ENCODE results near the gene BUD23. TPM values are rescaled to one million over a fixed set of nuclear protein-coding genes. Genes with fewer than 3 reads are reported as not detected.
"Not testable (repeated sequence)": the region's sequence is repeated elsewhere in the genome, so short reads cannot be mapped to it uniquely, and the experiment has no call there.

Gene BUD23
- total RNA-seq, 3 donors from 2014 or later = 39.5 to 49.8 (median 41.0) TPM

- no peak overlapping the region for H3K4me3 ChIP-seq
- H3K9me3 ChIP-seq = peaks cover 7 to 10% of the 10 kb centered on the region in 2 donors
- no peak overlapping the region for H3K27ac ChIP-seq
- no peak for DNase-seq (ENCODE audit: low spot score in 2 of 2)
- no peak for TF ChIP-seq POLR2AphosphoS5 (IDR thresholded peaks at IDR 0.05)
- TF ChIP-seq CTCF (IDR thresholded peaks at IDR 0.05) = no peak
- TF ChIP-seq POLR2A (IDR thresholded peaks at IDR 0.05) = no peak
- H3K36me3 ChIP-seq = no peaks in the 10 kb centered on the region
- H3K27me3 ChIP-seq = no peaks in the 10 kb centered on the region
- intact Hi-C loops (cut with DNase I; ENCODE audit: low total_unique reads) = no loop called here
- no peaks in the 10 kb centered on the region for H3K4me1 ChIP-seq
Observed at GRCh38 chr7:73659983-73660382, 23.4 kb upstream of the BUD23 start.

GRCh38 chr7:73660594-73660993, 22.8 kb upstream of the BUD23 start:
- H3K36me3 ChIP-seq; H3K4me1 ChIP-seq; H3K27me3 ChIP-seq; H3K27ac ChIP-seq; DNase-seq (ENCODE audit: low spot score in 2 of 2); intact Hi-C loops (cut with DNase I; ENCODE audit: low total_unique reads); H3K4me3 ChIP-seq: not testable (repeated sequence)
- peaks cover 7 to 10% of the 10 kb centered on the region in 2 donors for H3K9me3 ChIP-seq

GRCh38 chr7:73663033-73663432, 20.4 kb upstream of the BUD23 start:
- no peaks in the 10 kb centered on the region for H3K36me3 ChIP-seq
- intact Hi-C loops (cut with DNase I; ENCODE audit: low total_unique reads) = no loop called here
- no peaks in the 10 kb centered on the region for H3K4me1 ChIP-seq
- no peak for DNase-seq (ENCODE audit: low spot score in 2 of 2)
- H3K4me3 ChIP-seq = no peak overlapping the region
- H3K9me3 ChIP-seq = peaks cover 7 to 10% of the 10 kb centered on the region in 2 donors
- no peak overlapping the region for H3K27ac ChIP-seq
- TF ChIP-seq POLR2AphosphoS5 (IDR thresholded peaks at IDR 0.05) = no peak
- TF ChIP-seq POLR2A (IDR thresholded peaks at IDR 0.05) = no peak
- no peaks in the 10 kb centered on the region for H3K27me3 ChIP-seq

GRCh38 chr7:73667344-73668102, 15.9 kb upstream of the BUD23 start, which contains the start of gene VPS37D:
TSS of gene VPS37D (plus strand) at chr7:73667831. CDS start at chr7:73667959, 128 bp downstream.
- peak in 2 of 3 donors; percentile 10 to 99 for TF ChIP-seq CTCF (IDR thresholded peaks at IDR 0.05)
- TF ChIP-seq POLR2A (IDR thresholded peaks at IDR 0.05) = no peak
- peak in 1 of 3 donors; percentile 36 for TF ChIP-seq POLR2AphosphoS5 (IDR thresholded peaks at IDR 0.05)

GRCh38 chr7:73668103-73668885, 15.1 kb upstream of the BUD23 start:
- H3K9me3 ChIP-seq = peaks cover 0 to 2% of the 10 kb centered on the region in 2 donors
- H3K27me3 ChIP-seq = no peaks in the 10 kb centered on the region
- H3K27ac ChIP-seq = peak overlapping the region; percentile 35 to 40
- no peak for DNase-seq (ENCODE audit: low spot score in 2 of 2)
- intact Hi-C loops (cut with DNase I; ENCODE audit: low total_unique reads) = no loop called here
- H3K4me1 ChIP-seq = no peaks in the 10 kb centered on the region
- peak overlapping the region; percentile 44 to 97 (median 72) for H3K4me3 ChIP-seq
- TF ChIP-seq CTCF (IDR thresholded peaks at IDR 0.05) (no peak), POLR2AphosphoS5 (IDR thresholded peaks at IDR 0.05) (no peak), POLR2A (IDR thresholded peaks at IDR 0.05) (no peak)
- H3K36me3 ChIP-seq = no peaks in the 10 kb centered on the region

More at GRCh38 chr7:73667344-73668102, 15.9 kb upstream of the BUD23 start, which contains the start of gene VPS37D:
- no peaks in the 10 kb centered on the region for H3K4me1 ChIP-seq
- H3K4me3 ChIP-seq = peak within 1 kb of the TSS; percentile 44 to 97 (median 72)
- DNase-seq (ENCODE audit: low spot score in 2 of 2) = peak; percentile 76 to 93
- H3K9me3 ChIP-seq = peaks cover 7 to 10% of the 10 kb centered on the region in 2 donors
- intact Hi-C loops (cut with DNase I; ENCODE audit: low total_unique reads) = no loop called here
- peak within 1 kb of the TSS; percentile 35 to 40 for H3K27ac ChIP-seq
- no peaks in the 10 kb centered on the region for H3K27me3 ChIP-seq
- H3K36me3 ChIP-seq = no peaks in the 10 kb centered on the region

GRCh38 chr7:73668886-73669230, 14.5 kb upstream of the BUD23 start:
- H3K4me1 ChIP-seq = no peaks in the 10 kb centered on the region
- H3K36me3 ChIP-seq = no peaks in the 10 kb centered on the region
- H3K9me3 ChIP-seq = no peaks in the 10 kb centered on the region
- no peak for DNase-seq (ENCODE audit: low spot score in 2 of 2)
- no peak for TF ChIP-seq POLR2AphosphoS5 (IDR thresholded peaks at IDR 0.05)
- TF ChIP-seq CTCF (IDR thresholded peaks at IDR 0.05) = no peak
- no peak for TF ChIP-seq POLR2A (IDR thresholded peaks at IDR 0.05)
- H3K27me3 ChIP-seq = no peaks in the 10 kb centered on the region
- no peak overlapping the region for H3K27ac ChIP-seq
- intact Hi-C loops (cut with DNase I; ENCODE audit: low total_unique reads) = no loop called here
- peak overlapping the region; percentile 44 to 97 (median 72) for H3K4me3 ChIP-seq

Data from breast epithelium (tissue), 4 donors.